Mucosa of rectum (tissue), 2 donors: Measurements from ENCODE around the gene GGA1.

Experiments used
- H3K27ac ChIP-seq, 2 donors: one replicate each; pipeline ENCODE4 v1.7.0; 2013; ENCODE audit warnings: inconsistent platforms in 2 of 2, low read depth in 2 of 2, low read length in 2 of 2
- H3K27me3 ChIP-seq, 2 donors: one replicate each; pipeline ENCODE4 v1.7.0; 2013; ENCODE audit warnings: low read length in 2 of 2; ENCODE audit not compliant: control insufficient read depth in 2 of 2, insufficient read depth in 2 of 2
- H3K36me3 ChIP-seq, 2 donors: one replicate each; pipeline ENCODE4 v1.7.0; 2013; ENCODE audit warnings: low read length in 2 of 2; ENCODE audit not compliant: control insufficient read depth in 2 of 2, insufficient read depth in 2 of 2
- H3K4me1 ChIP-seq, 2 donors: one replicate each; pipeline ENCODE4 v1.7.0; 2013; ENCODE audit warnings: low read length in 2 of 2, mild to moderate bottlenecking in 1 of 2; ENCODE audit not compliant: control insufficient read depth in 2 of 2, insufficient read depth in 2 of 2
- H3K4me3 ChIP-seq, 2 donors: one replicate each; pipeline ENCODE4 v1.7.0; 2013; ENCODE audit warnings: low read length in 2 of 2
- H3K9ac ChIP-seq, 2 donors: one replicate each; pipeline ENCODE4 v1.7.0; 2013; ENCODE audit warnings: low read length in 2 of 2, low read depth in 1 of 2, mild to moderate bottlenecking in 1 of 2
- H3K9me3 ChIP-seq, 2 donors: one replicate each; pipeline ENCODE4 v1.7.0; 2013; ENCODE audit warnings: low read length in 2 of 2; ENCODE audit not compliant: control insufficient read depth in 2 of 2
- donor health status: healthy.
- donor health status: Normal muscosa, but diverticular disease.

The GGA1 gene

GRCh38 chr22:37681001-37681424 lies 72.4 kb downstream of the GGA1 start:
- Histone ChIP-seq H3K27ac (peak overlapping the region in 1 of 2 donors; percentile 10), H3K4me1 (peaks cover 27 to 45% of the 10 kb centered on the region in 2 donors), H3K4me3 (no peak overlapping the region), H3K27me3 (no peaks in the 10 kb centered on the region), H3K9me3 (no peaks in the 10 kb centered on the region), H3K36me3 (peaks cover 0 to 3% of the 10 kb centered on the region in 2 donors), H3K9ac (no peak overlapping the region)

DNA sequence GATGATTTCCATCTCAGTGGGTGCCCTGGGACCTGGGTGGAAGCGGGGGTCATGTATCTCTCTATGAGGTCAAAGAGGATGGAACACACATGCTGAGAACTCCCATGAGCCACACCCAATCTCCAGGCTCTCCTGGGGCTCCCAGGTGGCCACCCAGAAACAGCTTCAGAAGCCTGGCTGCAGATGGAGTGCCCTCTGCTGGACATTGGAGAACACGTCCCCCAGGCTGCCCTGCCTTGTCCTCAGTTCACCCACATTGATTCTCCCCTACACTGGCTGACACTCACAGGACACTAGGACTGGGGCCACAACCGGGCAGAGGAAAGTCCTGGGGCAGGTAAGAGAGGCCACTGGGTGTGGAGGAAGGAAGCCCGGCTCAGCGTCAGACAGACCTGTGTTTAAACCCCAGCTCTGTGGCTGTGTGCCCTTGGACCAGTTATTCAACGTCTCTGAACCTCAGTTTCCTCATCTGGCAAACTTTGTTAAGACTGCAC lies 73.0 kb downstream of the GGA1 start:
- Histone ChIP-seq H3K27me3 (no peaks in the 10 kb centered on the region), H3K9ac (no peak overlapping the region), H3K9me3 (no peaks in the 10 kb centered on the region), H3K27ac (peak overlapping the region in 1 of 2 donors; percentile 10), H3K36me3 (peaks cover 0 to 3% of the 10 kb centered on the region in 2 donors), H3K4me3 (no peak overlapping the region), H3K4me1 (peaks cover 25 to 42% of the 10 kb centered on the region in 2 donors)
